Mesothelial cell of epicardium (in vitro differentiated cells): ENCODE measurements around the gene HSPA12B. TPM values are rescaled to one million over a fixed set of nuclear protein-coding genes. Genes with fewer than 3 reads are reported as not detected.

Experiments
- DNase-seq, 2 experiments: peaks; one replicate each; pipeline ENCODE4 v3.0.0; 2021; ENCODE audit warnings: low spot score in 2 of 2; ENCODE audit not compliant: unreplicated experiment in 2 of 2
- H3K27ac Mint-ChIP-seq: 2 replicates; pipeline ENCODE4 v1.8.0; 2021; ENCODE audit warnings: mixed read lengths
- H3K27me3 Mint-ChIP-seq: 2 replicates; pipeline ENCODE4 v1.8.0; 2021; ENCODE audit warnings: low read depth, mixed read lengths
- H3K36me3 Mint-ChIP-seq: 2 replicates; pipeline ENCODE4 v1.8.0; 2021; ENCODE audit warnings: mixed read lengths
- H3K4me1 Mint-ChIP-seq: 2 replicates; pipeline ENCODE4 v1.8.0; 2021; ENCODE audit warnings: mixed read lengths
- H3K4me3 Mint-ChIP-seq: 2 replicates; pipeline ENCODE4 v1.8.0; 2021; ENCODE audit warnings: mild to moderate bottlenecking, moderate library complexity, mixed read lengths
- H3K9me3 Mint-ChIP-seq: 2 replicates; pipeline ENCODE4 v1.8.0; 2021; ENCODE audit warnings: mixed read lengths
- total RNA-seq: library from RNA; stranded (reverse); gene quantifications from 3 replicates; pipeline ENCODE4 v1.2.1, GENCODE V29; 2021
- TF ChIP-seq, protein P1 (sequence below): fragments of 200-600 bp; sonication (generic); IDR thresholded peaks from one replicate; pipeline ENCODE4 v1.5.0; 2021; ENCODE audit warnings: antibody characterized with exemption; ENCODE audit not compliant: unreplicated experiment

The HSPA12B gene
- total RNA-seq, 1 donor from 2014 or later = 13.0 TPM

DNA sequence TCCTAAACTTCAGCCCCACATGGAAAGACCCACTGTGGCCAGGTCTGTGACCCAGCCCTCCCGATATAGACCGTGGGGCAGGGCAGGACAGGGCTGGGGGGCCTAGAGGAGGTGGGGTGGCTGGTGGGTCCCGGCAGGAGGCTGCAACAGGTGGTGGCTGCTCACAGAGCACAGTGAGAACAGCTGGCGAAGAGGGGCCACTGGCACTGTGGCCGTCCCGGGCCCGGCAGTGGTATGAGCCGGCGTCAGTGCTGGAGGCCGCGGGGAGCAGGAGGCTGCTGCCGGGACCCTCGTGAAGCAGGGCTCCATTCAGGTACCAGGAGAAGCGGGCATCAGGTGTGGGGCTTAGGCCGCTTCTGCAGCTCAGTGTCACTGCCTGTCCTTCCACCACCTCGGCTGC, 33.4 kb upstream of the HSPA12B start:
- Mint-ChIP-seq H3K4me1 (peaks cover 2% of the 10 kb centered on the region), H3K4me3 (no peak overlapping the region), H3K9me3 (no peaks in the 10 kb centered on the region), H3K27me3 (no peaks in the 10 kb centered on the region), H3K27ac (no peak overlapping the region), H3K36me3 (no peaks in the 10 kb centered on the region)
- TF ChIP-seq, protein P1, sequence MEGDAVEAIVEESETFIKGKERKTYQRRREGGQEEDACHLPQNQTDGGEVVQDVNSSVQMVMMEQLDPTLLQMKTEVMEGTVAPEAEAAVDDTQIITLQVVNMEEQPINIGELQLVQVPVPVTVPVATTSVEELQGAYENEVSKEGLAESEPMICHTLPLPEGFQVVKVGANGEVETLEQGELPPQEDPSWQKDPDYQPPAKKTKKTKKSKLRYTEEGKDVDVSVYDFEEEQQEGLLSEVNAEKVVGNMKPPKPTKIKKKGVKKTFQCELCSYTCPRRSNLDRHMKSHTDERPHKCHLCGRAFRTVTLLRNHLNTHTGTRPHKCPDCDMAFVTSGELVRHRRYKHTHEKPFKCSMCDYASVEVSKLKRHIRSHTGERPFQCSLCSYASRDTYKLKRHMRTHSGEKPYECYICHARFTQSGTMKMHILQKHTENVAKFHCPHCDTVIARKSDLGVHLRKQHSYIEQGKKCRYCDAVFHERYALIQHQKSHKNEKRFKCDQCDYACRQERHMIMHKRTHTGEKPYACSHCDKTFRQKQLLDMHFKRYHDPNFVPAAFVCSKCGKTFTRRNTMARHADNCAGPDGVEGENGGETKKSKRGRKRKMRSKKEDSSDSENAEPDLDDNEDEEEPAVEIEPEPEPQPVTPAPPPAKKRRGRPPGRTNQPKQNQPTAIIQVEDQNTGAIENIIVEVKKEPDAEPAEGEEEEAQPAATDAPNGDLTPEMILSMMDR = no peak
- DNase-seq = no peak

DNA sequence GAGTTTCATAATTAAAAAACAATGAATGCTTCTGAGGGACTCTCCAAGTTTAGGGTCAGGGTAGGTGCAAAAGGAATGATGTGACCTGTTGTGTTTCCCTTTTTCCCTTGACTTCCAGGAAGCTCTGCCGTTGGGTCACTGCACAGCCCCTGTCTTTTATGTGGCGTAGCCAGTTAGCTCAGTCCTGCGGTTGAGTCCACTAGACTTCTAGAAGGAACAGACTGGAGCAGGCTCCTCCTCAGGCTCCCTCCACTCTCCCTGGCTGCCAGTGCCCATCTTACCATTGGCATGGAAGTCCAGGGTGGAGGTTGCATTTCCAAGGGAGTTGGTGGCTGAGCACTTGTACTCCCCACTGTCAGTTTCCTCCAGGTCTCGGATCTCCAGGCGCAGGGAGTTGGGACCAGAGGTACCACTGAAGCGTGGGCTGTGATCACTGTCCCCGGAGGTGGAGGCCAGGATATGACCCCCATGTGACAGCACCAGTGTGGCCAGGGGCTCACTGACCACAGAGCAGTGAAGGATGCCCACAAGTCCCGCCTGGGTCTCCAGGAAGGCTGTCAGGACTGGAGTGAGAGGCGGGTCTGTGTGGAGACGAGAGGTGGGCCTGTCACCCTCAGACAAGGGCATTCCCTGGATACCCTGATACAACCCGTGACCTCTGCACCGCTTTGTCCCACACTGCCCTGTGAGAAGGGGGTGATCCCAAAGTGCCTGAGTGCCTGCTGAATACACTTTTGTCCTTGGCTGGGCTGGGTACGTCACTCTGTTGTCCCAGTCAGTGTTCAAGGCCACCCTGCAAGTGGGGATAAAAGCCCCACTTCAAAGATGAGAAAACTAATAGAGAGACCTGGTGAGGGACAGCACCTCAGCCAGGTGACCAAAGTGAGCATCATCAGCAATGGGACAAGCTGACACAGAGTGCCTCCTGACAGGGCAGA, 31.2 kb upstream of the HSPA12B start:
- no peak for DNase-seq
- Mint-ChIP-seq H3K27me3 (no peaks in the 10 kb centered on the region), H3K4me3 (no peak overlapping the region), H3K9me3 (no peaks in the 10 kb centered on the region), H3K36me3 (no peaks in the 10 kb centered on the region), H3K27ac (no peak overlapping the region), H3K4me1 (peaks cover 2% of the 10 kb centered on the region)
- TF ChIP-seq, protein P1 = no peak

DNA sequence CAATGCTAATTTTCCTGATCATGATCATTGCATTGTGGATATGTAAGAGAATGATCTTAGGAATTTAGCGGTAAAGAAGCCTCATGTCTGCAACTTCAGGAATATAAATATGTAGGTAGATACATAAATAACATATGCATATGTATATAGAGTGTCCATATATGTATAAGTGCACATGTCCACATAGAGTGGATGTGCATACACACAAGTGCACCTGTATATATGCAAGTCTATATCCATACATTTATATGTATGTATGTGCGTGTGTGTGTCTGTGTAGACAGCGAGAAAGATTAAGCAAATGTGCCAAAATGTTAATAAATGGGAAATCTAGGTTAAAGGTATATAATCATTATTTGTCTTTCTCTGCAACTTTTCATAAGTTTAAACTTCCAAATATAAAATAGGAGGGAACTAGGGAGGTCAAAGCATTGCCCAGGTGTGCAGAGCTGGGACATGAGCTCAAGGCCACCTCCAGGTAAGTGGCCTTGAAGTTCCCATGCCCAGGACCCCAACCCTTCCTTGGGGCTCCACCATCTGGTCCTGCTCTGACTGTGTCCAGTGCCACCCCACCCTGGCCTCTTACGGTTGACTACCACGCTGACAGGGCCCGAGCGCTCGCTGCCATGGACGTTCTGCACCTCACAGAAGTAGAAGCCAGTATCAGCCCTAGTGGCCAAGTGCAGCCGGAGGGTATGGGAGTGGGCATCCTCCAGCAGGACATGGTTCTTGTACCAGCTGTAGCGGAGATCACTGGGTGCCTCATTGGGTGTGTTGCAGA, 29.7 kb upstream of the HSPA12B start:
- Mint-ChIP-seq H3K36me3 (no peaks in the 10 kb centered on the region), H3K27ac (no peak overlapping the region), H3K27me3 (no peaks in the 10 kb centered on the region), H3K4me3 (no peak overlapping the region), H3K4me1 (peaks cover 2% of the 10 kb centered on the region), H3K9me3 (no peaks in the 10 kb centered on the region)
- TF ChIP-seq, protein P1 = no peak
- no peak for DNase-seq

DNA sequence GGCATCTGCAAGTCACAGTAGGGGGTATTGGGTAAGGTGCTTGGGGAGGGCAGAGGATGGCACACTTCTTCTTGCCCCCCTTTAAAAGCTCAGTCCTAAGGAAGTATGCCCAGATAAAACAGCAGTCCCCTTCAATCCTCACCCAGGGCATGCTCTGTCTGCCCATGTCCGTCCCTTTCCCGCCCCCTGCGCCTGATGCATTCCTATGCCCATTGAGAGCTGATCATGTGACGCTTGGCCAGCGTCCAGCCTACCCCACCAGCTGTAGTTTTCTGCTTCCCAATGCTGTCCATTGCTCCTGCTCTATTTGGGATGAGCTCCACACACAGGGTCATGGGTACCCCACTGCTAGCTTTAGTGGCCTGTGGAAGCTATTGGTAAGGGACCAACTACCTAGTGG, 28.4 kb upstream of the HSPA12B start:
- no peaks in the 10 kb centered on the region for H3K9me3 Mint-ChIP-seq
- no peaks in the 10 kb centered on the region for H3K27me3 Mint-ChIP-seq
- no peaks in the 10 kb centered on the region for H3K36me3 Mint-ChIP-seq
- no peak overlapping the region for H3K4me3 Mint-ChIP-seq
- TF ChIP-seq, protein P1 = no peak
- H3K4me1 Mint-ChIP-seq = no peaks in the 10 kb centered on the region
- no peak overlapping the region for H3K27ac Mint-ChIP-seq
- no peak for DNase-seq

DNA sequence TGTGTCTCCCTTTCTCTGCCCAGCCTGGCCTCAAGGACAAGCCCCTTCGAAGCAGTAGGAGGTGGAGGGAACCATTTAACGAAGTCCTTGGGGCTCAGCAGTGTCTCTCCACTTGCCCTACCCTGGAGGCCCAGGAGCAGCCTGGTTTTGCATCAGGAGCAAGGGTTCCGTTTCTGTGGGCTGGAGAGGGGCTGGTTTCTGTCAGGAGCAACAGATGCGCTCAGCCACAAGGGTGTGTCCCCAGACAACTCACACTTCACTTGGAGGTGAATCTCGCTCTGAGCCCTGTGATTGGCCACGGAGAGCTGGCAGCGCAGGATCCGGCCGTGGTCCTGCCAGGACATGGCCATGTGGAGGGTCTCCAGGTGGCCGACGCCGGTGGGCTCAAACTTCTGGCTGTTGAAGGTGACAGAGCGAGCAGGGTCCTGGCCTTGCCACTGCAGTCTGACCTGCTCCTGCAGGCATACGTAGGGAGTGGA, 27.0 kb upstream of the HSPA12B start:
- Mint-ChIP-seq H3K36me3 (no peaks in the 10 kb centered on the region), H3K9me3 (no peaks in the 10 kb centered on the region)

More for the DNA sequence above, 27.0 kb upstream of the HSPA12B start:
- H3K27me3 Mint-ChIP-seq = no peaks in the 10 kb centered on the region
- H3K27ac Mint-ChIP-seq = no peak overlapping the region
- DNase-seq = no peak
- no peaks in the 10 kb centered on the region for H3K4me1 Mint-ChIP-seq
- H3K4me3 Mint-ChIP-seq = no peak overlapping the region
- TF ChIP-seq, protein P1 = no peak
